ENCODE data around the gene CLEC12A.

DNA sequence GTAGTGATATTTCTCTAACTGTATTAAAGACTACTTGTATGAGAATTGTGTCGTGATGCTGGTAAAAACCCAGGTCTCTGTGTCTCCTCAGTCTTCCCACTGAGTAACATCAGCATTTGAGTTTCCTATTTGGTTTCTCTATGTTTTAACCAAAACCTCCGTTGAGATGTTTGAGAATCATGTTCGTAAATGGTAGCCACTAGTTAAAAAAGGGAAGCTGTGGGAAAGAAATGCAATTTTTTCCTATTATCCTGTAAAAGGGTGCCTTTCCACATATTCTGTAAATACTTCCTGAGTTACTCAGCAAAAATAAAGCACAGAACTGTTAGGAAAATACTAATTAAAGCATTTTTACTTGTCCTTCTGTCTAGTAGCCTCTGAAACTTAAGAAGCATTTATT, 20.7 kb downstream of the CLEC12A start:
- TF ChIP-seq YY1 (IDR thresholded peaks at IDR 0.05; ENCODE audit: insufficient read depth, insufficient read length) (no peak), ZNF274 (IDR thresholded peaks at IDR 0.05; ENCODE audit: low read depth, low read length) (no peak)

Data from NT2/D1 (cell line).